ENCODE measurements around the gene C20orf141. TPM values are rescaled to one million over a fixed set of nuclear protein-coding genes. Genes with fewer than 3 reads are reported as not detected.
"Not testable (repeated sequence)": the region's sequence is repeated elsewhere in the genome, so short reads cannot be mapped to it uniquely, and the experiment has no call there.

C20orf141 gene
- total and polyA plus RNA-seq, 10 of the 15 experiments (the other 5 are each of a cell fraction or from before 2014, with no cell fraction given) = not detected

- H3K4me3 ChIP-seq = no peak overlapping the region
- CTCF ChIA-PET = no interaction called here
- in situ Hi-C loops (cut with MboI) = no loop called here
- TF ChIP-seq SMAD1 (IDR thresholded peaks at IDR 0.05; ENCODE audit: low read depth, partially characterized antibody) (no peak), SPI1 (IDR thresholded peaks at IDR 0.05; ENCODE audit: borderline replicate concordance, insufficient read depth, low read depth, low read length) (no peak), MXI1 (IDR thresholded peaks at IDR 0.05; ENCODE audit: low read depth, low read length) (no peak), BRCA1 (IDR thresholded peaks at IDR 0.05; ENCODE audit: low read depth, low read length) (no peak), SRF (IDR thresholded peaks at IDR 0.05; ENCODE audit: low read depth in 2 of 2, low read length in 2 of 2) (no peak), IKZF2 (IDR thresholded peaks at IDR 0.05) (no peak), MLLT1 (IDR thresholded peaks at IDR 0.05) (no peak), YY1 (IDR thresholded peaks at IDR 0.05; ENCODE audit: low read depth, low read length) (no peak), NFIC (IDR thresholded peaks at IDR 0.05; ENCODE audit: low read depth, low read length) (no peak)
- H3K9ac ChIP-seq (ENCODE audit: control insufficient read depth, insufficient read depth, low read length) = no peak overlapping the region
- H3K27ac ChIP-seq (ENCODE audit: control insufficient read depth, insufficient read depth) = no peak overlapping the region
- H3K4me2 ChIP-seq (ENCODE audit: control insufficient read depth, insufficient read depth) = no peak overlapping the region
- POLR2A ChIA-PET = no interaction called here
- no peak overlapping the region for H2AFZ ChIP-seq (ENCODE audit: control insufficient read depth, low read depth, low read length)
- no TSS peak for BruUV-seq (replicated peaks)
- WGBS (ENCODE audit: insufficient coverage, insufficient replicate concordance, low lambda C conversion rate, missing lambda C conversion rate) = 25% methylated on average over 4 of the region's 4 CpGs
- no peaks in the 10 kb centered on the region for H3K4me1 ChIP-seq (ENCODE audit: control insufficient read depth, insufficient read depth, low read length)
- RAD21 ChIA-PET (ENCODE audit: unreplicated experiment) = no interaction called here
- SMC1A ChIA-PET (ENCODE audit: uncharacterized antibody, unreplicated experiment) = no interaction called here
- FAIRE-seq (no peak), DNase-seq (ENCODE audit: low read depth, low spot score) (no peak), ATAC-seq (no peak)
- no peaks in the 10 kb centered on the region for H3K79me2 ChIP-seq (ENCODE audit: control insufficient read depth, insufficient read depth, low read length)
- H3K36me3 ChIP-seq (ENCODE audit: control insufficient read depth in 2 of 2, insufficient read depth in 2 of 2, low read length in 1 of 2) = no peaks in the 10 kb centered on the region
- intact Hi-C loops (cut with micrococcal nuclease; ENCODE audit: unreplicated experiment) = no loop called here
- H3K9me3 ChIP-seq (replicated peaks; ENCODE audit: control insufficient read depth, insufficient read depth, low read length) = no peaks in the 10 kb centered on the region; the same call in 2 of the 3 replicates
- H4K20me1 ChIP-seq (ENCODE audit: control insufficient read depth, insufficient read depth) = no peaks in the 10 kb centered on the region
- H3K27me3 ChIP-seq (replicated peaks in 1 of 2; ENCODE audit: control insufficient read depth in 2 of 2, insufficient read depth in 2 of 2, low read length in 1 of 2) = peaks cover 5 to 11% of the 10 kb centered on the region in 2 experiments; a peak in 3 of 4 replicates
Observed at GRCh38 chr20:2807019-2807418, 7.8 kb upstream of the C20orf141 start.

GRCh38 chr20:2807929-2808328 lies 6.9 kb upstream of the C20orf141 start:
- RAD21 ChIA-PET (ENCODE audit: unreplicated experiment); BruUV-seq (replicated peaks); in situ Hi-C loops (cut with MboI): not testable (repeated sequence)

More at GRCh38 chr20:2807929-2808328, 6.9 kb upstream of the C20orf141 start:
- FAIRE-seq; H3K9ac ChIP-seq (ENCODE audit: control insufficient read depth, insufficient read depth, low read length); H3K27me3 ChIP-seq (replicated peaks in 1 of 2; ENCODE audit: control insufficient read depth in 2 of 2, insufficient read depth in 2 of 2, low read length in 1 of 2); H3K36me3 ChIP-seq (ENCODE audit: control insufficient read depth in 2 of 2, insufficient read depth in 2 of 2, low read length in 1 of 2); H3K79me2 ChIP-seq (ENCODE audit: control insufficient read depth, insufficient read depth, low read length); H3K9me3 ChIP-seq (replicated peaks; ENCODE audit: control insufficient read depth, insufficient read depth, low read length); H3K4me1 ChIP-seq (ENCODE audit: control insufficient read depth, insufficient read depth, low read length); H3K4me3 ChIP-seq; H3K4me2 ChIP-seq (ENCODE audit: control insufficient read depth, insufficient read depth); ATAC-seq; intact Hi-C loops (cut with micrococcal nuclease; ENCODE audit: unreplicated experiment); DNase-seq (ENCODE audit: low read depth, low spot score); H3K27ac ChIP-seq (ENCODE audit: control insufficient read depth, insufficient read depth); H4K20me1 ChIP-seq (ENCODE audit: control insufficient read depth, insufficient read depth); SMC1A ChIA-PET (ENCODE audit: uncharacterized antibody, unreplicated experiment); H2AFZ ChIP-seq (ENCODE audit: control insufficient read depth, low read depth, low read length): not testable (repeated sequence)
- ChIA-PET CTCF (interaction anchor here (0.6 kb wide), 1 partner anchor 104 kb away, joined by 3 read pairs; no protein-coding TSS in a partner anchor), POLR2A (interaction anchor here (0.5 to 0.7 kb wide), 2 partner anchors 277 to 438 kb away, joined by 5 read pairs; no protein-coding TSS in a partner anchor)
- 32% methylated on average over 9 of the region's 9 CpGs for WGBS (ENCODE audit: insufficient coverage, insufficient replicate concordance, low lambda C conversion rate, missing lambda C conversion rate)
